Measurements from ENCODE around the gene PALLD.
"Not testable (repeated sequence)": the region's sequence is repeated elsewhere in the genome, so short reads cannot be mapped to it uniquely, and the experiment has no call there.

The PALLD gene

DNA sequence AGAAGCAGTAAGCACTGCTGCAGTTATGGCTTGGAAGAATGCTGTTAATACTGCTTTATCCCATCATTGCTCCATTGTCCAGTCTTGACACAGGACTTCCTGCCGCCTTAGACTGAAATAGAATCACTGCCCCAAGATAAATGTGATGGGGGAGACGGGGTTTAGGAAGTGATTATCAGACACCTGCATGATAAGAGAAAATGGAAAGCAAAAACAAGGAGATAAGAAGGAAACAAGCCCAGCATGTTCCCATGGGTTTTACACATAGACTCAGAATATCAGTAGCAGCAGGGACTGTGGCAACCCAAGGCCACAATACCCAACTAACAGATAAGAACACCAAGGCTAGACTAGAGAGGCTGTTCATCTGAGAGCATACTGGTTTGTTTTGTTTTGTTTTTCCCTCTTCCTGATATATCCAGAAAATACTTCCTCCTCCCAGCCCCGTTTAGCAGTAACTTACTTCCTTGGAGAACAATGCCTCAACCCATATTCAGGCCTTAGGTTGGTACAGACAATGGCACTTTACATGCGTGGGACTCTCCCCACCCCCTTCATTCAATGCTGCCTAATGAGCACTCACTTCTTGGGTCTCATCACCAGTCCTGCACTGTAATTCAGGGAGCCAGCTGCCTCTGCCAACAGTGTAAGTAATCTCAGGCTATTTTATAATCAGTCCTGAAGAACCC, 280.6 kb downstream of the PALLD start:
- DNase-seq: no peak

DNA sequence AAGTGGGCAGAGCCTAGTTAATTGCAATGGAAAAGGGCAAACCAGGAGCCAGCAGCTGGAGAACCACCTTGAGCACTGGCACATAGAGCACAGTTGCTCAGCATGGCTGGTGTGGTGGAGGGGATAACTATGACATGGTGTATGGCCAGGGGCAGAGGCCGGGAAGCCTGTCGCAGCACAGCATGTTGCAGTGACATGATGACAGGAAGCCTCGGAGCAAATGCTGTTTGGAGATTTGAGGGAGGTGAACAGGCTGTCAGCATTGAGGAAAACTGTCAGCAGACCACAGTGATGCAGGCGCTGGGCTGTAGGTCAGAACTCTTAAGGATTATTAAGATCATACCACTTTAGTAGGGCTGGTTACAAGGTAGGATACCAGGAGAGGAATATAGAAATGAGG, 284.5 kb downstream of the PALLD start:
- no peak for DNase-seq

GRCh38 chr4:168781926-168782325, 285.1 kb downstream of the PALLD start:
- no peak for DNase-seq

- DNase-seq: no peak
These were observed 285.6 kb downstream of the PALLD start for GRCh38 chr4:168782439-168782838.

DNA sequence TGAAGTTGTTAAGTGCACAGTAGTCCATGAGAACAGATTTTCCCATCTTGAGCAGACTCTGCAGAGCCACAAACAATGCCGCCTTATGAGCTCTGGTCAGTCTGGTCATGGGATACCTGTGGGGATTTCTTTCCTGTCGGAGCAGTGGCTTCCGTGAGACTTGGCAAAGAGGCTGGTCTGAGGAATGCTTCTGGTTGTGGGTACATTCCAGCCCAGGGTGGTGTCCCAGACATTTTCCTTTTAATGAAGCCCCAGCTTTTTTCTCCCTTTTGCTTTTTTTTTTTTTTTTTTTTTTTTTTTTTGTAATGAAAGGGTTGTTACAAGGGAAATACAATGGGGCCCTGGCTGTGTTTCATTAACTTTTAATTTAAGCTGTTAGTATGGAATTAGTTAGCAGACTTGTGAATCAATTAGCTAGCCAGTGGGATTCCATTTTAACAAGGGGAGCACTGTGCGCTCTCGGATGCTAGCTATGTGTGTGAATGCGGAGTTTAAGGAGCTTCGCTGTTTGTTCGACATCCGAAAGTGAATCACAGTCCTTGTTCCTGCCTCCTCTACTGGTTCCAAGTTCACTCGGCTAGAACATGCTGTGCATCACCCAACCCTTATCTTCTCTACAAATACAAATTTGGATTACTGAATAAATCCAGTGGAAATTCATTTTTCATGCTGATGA, 288.1 kb downstream of the PALLD start:
- no peak for DNase-seq

DNA sequence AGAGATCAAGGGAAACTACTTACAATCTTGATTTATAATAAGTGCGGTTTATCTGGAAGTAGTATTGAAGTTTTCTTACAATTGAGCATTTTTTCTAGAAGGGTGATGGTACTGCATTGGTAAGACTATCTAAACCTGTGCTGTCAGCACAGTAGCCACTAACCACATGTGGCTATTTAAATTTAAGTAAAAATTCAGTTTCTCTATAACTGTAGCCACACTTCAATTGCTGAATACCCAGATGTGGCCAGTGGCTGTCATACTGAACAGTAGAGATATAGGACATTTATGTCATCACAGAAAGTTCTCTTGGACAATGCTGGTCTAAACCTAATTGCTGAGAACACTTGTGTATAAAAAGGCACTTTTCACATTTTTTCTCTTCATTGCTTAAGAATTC, 290.5 kb downstream of the PALLD start:
- no peak for DNase-seq

DNA sequence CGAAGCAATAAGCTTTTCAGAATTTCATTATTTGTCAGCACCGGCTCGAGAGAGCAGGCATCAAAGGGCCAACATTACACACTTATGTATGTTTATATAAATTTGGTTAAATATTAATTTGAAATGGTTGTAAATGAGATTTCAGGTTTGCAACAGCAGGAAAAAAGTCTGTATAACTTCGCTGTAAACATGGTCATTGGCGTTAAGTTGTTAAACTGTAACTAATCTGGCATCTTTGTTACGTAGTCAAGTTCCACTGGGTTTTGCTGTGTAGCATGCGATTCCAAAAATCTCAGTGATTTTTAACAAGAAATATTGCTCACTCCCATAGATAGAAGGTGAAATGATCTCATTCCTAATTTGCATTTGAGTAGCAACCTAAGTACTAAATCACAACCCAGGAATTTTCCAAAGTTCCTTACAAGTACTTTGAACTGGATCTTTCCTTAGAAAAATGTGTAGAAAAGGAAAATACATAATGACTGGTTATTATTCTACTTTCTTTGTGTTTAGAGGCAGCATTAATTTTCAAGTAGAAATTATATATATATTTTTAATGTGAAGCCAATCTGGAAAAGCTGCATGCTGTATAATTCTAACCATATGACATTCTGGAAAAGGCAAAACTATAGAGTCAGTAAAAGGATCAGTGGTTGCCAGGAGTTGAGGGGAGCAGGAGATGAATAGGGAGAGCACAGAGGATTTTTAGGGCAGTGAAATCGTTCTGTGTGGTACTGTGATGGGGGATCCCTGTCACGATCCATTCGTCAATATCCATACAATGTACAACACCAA, 291.1 kb downstream of the PALLD start:
- no peak for DNase-seq

GRCh38 chr4:168790898-168791297, 294.0 kb downstream of the PALLD start:
- DNase-seq: no peak

DNA sequence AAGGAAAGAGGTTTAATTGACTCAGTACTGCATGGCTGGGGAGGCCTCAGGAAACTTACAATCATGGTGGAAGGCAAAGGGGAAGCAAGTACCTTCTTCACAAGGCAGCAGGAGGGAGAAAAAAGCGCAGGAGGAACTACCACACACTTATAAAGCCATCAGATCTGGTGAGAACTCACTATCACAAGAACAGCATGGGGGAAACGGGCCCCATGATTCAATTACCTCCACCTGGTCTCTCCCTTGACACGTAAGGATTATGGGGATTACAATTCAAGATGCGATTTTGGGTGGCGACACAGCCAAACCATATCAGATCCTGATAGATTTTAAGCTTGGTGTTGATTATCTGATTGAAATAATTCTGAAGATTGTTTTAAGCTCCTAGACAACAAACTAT, 294.5 kb downstream of the PALLD start:
- DNase-seq: no peak

DNA sequence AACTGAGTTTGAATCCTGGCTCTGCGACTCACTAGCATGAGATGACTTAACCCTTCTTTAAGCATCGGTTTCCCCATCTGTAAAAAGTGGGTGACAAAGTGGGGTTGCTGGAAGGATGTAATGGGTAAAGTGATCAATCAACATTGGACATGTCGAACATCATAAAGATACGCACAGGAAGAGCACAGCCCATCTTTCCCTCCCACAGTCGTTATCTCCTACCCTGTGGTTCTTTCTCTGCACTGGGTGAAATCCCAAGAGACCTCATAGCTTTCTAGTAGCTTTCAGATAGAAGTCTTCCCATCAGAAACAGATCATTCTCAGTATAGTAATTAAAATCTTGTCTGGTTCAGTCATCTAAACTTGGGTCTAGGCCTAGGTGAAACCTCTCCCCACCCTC, 296.7 kb downstream of the PALLD start:
- DNase-seq: no peak

DNA sequence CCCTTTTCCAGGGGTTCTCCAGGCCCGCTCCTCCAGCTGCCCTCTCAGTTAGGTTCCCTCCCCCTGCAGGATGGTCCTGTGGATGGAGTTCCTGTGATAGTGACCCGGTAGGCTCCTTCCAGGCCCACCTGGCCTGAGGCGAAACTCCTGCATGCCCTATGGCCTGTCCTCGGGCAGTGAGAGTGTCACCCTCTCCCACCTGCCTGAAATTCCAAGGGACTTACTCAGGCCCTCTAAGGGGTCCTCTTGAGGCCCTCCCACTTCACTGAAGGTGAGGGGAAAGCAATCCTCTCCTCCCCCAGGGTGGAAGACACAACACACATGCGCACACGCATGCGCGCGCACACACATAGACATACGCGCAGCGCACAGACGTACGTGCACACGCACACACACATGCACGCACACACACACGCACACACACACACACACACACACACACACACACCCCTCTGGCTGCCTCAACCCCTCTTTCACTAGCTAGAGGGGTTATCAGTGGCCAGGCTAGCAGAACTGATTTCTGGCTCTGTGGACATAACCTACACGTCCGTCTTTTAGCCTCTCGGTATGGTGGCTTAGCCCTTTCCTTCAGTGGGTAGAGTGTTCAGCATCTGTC, 297.3 kb downstream of the PALLD start:
- no peak for DNase-seq

DNA sequence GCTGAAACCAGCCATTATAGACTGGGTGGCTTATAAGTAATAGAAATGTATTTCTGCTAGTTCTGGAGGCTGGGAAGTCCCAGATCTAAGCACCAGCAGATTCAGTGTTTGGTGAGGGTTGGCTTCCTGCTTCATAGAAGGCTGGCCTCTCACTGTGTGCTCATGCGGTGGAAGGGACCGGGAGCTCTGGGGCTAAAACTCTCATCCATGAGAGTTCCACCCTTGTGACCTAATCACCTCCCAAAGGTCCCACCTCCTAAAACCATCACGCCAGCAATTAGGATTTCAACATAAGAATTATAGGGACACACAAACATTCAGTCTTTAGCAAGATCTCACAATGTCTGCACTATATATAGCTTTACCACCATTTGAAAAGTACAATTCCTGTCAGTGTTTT, 298.0 kb downstream of the PALLD start:
- DNase-seq: no peak

- no peak for DNase-seq
These were observed 298.5 kb downstream of the PALLD start for GRCh38 chr4:168795346-168795745.

- DNase-seq: no peak
These were observed 299.7 kb downstream of the PALLD start for GRCh38 chr4:168796362-168797106.

GRCh38 chr4:168797194-168797593, 300.3 kb downstream of the PALLD start:
- no peak for DNase-seq

GRCh38 chr4:168797738-168798375, 301.0 kb downstream of the PALLD start:
- DNase-seq: no peak

GRCh38 chr4:168800926-168801325, 304.1 kb downstream of the PALLD start:
- DNase-seq: no peak

GRCh38 chr4:168802222-168802621, 305.4 kb downstream of the PALLD start:
- DNase-seq: no peak

- not testable (repeated sequence) for DNase-seq
These were observed 306.2 kb downstream of the PALLD start for GRCh38 chr4:168803052-168803451.

GRCh38 chr4:168803732-168804131, 306.9 kb downstream of the PALLD start:
- no peak for DNase-seq

- DNase-seq: no peak
These were observed 307.3 kb downstream of the PALLD start for GRCh38 chr4:168804146-168804545.

DNA sequence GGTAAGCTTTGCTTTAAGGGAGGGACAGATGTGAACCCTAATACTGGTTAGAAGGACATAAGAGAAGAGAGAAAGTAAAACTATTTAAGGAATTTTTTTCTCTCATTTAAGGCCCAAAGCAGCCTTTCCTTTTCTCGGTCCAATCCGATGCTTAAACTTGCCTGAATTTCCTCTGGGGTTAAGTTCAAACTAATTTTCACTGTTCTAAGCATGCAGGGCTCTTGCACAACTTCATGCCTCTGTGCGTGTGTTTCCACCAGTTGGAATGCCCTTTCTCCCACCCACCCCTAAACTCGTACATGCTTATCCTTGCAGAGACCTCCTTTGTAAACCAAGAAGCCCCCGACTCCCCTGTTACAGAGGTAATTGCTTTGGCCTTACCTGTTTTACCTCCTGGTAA, 308.5 kb downstream of the PALLD start:
- no peak for DNase-seq

All from NCI-H774 (cell line).